ENCODE data around the gene JPH3.
"Not testable (repeated sequence)": the region's sequence is repeated elsewhere in the genome, so short reads cannot be mapped to it uniquely, and the experiment has no call there.

The JPH3 gene

DNA sequence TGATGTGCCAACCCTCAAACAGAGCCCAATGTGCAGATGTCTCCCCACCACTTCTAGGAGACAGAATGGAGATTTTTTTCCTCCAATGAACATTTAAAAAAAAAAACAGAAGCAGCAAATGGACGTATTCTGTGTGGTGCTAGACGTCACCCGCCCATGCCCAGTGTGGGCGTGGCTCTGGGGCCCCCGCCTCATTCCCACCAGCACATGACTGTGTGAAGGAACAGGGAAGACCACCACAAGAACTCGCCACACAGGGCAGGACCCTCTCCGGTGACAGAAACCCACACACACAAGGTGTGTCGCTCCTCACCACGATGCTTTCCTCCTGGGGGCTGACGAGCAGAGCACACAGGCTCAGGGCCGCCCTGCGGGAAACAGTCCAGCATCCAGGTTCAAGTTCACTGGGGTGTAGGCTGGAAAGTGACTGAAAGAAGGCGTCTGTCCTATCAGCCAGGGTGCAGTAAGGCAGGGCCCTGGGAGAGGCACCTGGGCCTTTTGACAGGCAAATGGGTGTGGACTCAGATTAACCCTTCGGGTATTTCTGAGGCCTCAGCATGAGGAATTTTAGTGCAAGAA is 110.0 kb downstream of the JPH3 start:
- TF ChIP-seq CTCF (IDR thresholded peaks at IDR 0.05; ENCODE audit: insufficient read depth, missing control alignments): no peak
- no peak for FAIRE-seq
- DNase-seq (ENCODE audit: insufficient read length, low spot score): no peak

DNA sequence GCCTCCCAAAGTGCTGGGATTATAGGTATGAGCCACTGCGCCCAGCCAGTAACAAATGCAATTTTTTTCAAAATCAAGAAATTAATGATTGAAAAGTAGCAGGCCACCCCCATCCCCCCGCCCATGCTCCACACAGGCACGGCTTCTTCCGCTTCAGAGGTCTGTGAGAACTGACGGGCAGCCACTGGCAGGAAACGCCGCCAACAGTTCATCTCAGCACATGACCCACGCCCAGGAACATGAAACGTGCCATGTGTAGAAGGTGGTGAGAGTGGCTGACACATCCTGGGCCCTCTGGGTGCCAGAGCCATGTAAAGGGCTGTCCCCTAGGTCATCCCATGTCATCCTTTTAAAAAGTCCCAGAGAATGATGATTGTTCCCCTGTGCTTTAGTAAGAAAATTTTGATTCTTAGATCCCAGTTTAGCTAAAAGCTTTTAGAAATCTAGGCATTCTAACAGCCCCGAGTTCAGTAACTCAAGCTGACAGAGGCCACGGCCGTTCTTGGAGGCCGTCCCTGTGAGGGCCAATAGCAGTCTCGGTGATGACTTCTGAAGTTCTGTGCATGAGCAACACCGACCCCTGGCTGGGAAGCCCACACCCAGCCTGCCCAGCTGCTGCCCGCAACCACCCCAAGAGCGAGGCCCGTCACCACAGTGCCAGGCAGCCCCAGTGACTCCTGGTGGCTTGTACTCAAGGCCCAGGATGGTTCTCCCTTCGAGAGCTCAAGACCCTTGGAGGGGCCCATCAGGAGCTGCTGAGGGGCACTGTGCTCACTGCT is 111.3 kb downstream of the JPH3 start:
- no peak for DNase-seq (ENCODE audit: insufficient read length, low spot score)
- TF ChIP-seq CTCF (IDR thresholded peaks at IDR 0.05; ENCODE audit: insufficient read depth, missing control alignments): no peak
- no peak for FAIRE-seq

DNA sequence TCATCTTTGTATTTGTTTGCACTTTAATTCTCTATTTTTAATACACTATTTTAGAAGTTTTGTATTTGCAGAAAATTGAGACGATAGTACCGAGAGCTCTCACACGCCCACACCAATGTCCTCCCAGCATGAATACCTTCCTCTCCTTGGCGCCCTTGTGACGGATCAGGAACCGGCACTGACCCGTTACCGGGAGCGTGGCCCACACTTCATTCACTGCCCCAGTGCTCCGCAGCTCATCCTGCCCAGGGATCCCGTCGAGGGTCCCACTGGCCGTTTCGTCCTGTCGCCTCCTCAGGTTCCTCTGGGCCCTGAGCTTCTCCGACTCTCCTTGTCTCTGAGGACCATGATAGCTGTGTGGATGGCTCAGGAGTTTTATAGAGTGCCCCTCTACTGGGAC is 112.9 kb downstream of the JPH3 start:
- DNase-seq (ENCODE audit: insufficient read length, low spot score) (no peak), FAIRE-seq (no peak)
- TF ChIP-seq CTCF (IDR thresholded peaks at IDR 0.05; ENCODE audit: insufficient read depth, missing control alignments): no peak

DNA sequence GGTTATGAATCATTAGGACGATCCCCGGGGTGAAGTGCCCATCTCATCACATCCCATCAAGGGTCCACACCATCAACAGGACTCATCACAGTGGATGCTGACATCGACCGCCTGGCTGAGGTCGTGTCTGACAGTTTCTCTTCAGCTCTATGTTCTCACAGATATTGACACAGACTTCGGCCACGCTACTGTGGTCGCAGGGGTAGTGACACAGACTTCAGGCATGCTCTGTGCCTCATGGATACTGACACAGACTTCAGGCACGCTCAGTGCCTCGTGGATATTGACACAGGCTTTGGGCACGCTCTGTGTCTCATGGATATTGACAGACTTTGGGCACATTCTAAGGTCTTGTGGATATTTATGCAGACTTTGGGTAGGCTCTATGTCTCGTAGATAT is 113.3 kb downstream of the JPH3 start:
- no peak for DNase-seq (ENCODE audit: insufficient read length, low spot score)
- no peak for FAIRE-seq
- TF ChIP-seq CTCF (IDR thresholded peaks at IDR 0.05; ENCODE audit: insufficient read depth, missing control alignments): no peak

- FAIRE-seq; DNase-seq (ENCODE audit: insufficient read length, low spot score): not testable (repeated sequence)
Observed at GRCh38 chr16:87718831-87719230, 116.5 kb downstream of the JPH3 start.

GRCh38 chr16:87720446-87720845 is 118.1 kb downstream of the JPH3 start:
- DNase-seq (ENCODE audit: insufficient read length, low spot score): no peak
- no peak for FAIRE-seq
- TF ChIP-seq CTCF (IDR thresholded peaks at IDR 0.05; ENCODE audit: insufficient read depth, missing control alignments): no peak

GRCh38 chr16:87721622-87722585 is 119.6 kb downstream of the JPH3 start:
- DNase-seq (ENCODE audit: insufficient read length, low spot score) (no peak), FAIRE-seq (no peak)
- no peak for TF ChIP-seq CTCF (IDR thresholded peaks at IDR 0.05; ENCODE audit: insufficient read depth, missing control alignments)

Measured in D721Med (cell line).